GM18873 (cell line): Measurements from ENCODE around the gene MAPKAPK2.

Experiments
- ATAC-seq: cut with Tn5 transposase; IDR thresholded peaks from one replicate; pipeline ENCODE4 v1.9.1; 2021; ENCODE audit warnings: mild to moderate bottlenecking, moderate library complexity, moderate number of reproducible peaks; ENCODE audit not compliant: unreplicated experiment, low FRiP score

The MAPKAPK2 gene

DNA sequence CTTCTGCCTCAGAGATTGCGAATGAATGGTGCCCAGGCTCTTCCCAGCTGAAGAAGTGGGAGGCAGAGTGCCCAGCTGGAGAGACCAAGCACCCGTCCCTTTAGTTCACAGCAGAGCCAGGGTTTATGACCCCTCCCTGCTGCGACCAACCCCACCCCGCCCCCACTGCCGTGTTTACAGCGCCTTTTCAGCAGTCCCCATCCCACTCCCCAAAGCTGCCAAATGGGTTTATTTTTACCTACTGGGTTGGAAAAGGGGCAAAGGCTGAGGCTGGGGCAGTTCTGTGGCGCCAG is 25.8 kb upstream of the MAPKAPK2 start:
- ATAC-seq: no peak

DNA sequence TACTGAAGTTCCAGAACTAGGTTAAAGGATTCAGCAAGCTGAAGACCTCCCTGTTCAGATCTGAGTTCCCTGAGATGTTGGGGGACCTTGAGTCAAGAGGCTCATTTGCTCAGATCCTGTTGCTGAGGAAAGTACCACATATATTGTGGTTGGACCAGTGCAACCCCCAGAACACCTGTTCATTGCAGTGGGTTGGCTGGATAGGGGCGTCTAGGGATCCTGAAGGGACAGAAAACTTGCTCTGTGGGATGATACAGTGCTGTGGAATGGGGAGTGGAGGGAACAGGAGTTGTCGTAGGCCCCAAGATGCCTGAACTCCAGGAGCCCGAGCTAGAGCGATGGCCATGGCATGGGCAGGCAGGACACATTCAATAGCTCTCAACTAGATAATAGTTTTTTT is 24.6 kb upstream of the MAPKAPK2 start:
- no peak for ATAC-seq

DNA sequence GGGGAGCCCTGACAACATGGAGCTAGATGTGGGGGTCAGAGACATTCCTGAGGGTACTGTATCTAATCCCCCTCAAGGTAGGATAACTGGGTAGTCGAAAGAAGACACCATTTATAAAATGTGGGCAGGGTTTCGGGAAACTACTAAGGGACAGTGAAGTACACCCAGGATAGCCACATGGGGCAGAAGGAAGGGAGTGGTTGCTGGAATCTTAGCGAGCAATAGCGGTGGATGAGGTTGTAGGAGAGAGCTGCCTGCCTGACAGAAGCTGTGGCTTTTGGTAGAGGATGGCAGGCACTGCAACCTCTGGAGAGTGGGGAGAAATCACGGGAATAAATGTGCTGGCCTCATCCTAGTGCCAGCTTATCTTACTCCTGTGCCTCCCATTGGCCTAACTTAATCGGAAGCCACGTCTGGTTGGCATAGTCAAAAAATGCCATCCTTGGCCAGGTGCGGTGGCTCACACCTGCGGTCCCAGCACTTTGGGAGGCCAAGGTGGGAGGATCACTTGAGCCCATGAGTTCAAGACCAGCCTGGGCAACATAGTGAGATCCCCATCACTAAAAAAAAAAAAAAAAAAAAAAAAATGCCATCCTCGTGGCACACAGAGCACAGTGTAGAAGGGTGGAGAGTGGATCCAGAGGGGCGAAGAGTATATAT is 23.4 kb upstream of the MAPKAPK2 start:
- ATAC-seq: no peak

DNA sequence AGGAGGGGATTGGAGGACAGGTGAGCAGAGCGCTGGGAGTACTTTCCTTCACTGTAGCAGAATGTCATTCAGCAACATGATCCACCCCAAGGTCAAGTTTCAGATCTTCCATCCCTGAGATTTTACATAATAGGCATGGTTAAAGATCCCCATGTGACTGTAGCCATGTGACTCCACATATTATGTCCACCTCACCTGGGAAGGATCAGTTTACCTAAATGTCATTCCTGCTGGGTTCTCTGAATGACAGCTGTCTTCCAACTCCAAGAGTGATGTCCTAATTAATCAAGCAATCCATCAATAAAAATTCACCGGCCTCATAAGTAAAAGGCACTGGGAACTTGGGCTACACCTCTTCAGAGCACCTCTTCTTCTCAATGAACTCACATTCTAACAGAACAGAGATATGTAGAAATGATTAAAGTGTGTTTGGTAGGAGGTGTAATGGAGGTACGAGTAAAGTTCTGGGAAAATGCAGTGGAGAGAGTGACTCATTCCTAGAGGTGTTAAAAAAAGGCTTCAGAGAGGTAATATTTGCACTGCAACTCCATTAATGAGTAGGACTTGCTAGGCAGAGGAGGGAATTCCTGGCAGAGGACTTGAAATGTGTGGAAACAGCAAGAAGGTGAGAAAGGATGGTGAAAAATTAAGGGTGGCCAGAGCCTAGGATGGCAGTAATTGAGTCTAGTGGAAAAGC is 22.2 kb upstream of the MAPKAPK2 start:
- ATAC-seq: no peak

DNA sequence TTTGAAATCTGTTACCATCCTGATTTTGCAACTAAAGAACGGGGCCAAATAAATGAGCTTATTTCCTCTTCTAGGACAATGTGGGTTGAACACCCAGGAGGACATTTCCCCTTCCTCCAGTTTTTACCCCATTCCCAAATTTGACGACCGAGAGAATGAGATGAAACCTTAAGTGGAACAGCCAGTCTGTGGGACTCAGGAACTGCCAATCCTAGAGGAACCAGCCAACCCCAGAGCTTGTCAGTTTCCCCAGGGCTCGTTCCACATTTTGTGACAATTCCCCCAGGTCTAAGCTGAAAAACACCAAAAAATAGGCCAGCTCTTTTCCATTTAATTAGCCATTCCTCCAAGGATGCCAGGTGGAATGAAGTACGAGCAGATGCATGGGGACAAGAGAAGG is 21.3 kb upstream of the MAPKAPK2 start:
- no peak for ATAC-seq

DNA sequence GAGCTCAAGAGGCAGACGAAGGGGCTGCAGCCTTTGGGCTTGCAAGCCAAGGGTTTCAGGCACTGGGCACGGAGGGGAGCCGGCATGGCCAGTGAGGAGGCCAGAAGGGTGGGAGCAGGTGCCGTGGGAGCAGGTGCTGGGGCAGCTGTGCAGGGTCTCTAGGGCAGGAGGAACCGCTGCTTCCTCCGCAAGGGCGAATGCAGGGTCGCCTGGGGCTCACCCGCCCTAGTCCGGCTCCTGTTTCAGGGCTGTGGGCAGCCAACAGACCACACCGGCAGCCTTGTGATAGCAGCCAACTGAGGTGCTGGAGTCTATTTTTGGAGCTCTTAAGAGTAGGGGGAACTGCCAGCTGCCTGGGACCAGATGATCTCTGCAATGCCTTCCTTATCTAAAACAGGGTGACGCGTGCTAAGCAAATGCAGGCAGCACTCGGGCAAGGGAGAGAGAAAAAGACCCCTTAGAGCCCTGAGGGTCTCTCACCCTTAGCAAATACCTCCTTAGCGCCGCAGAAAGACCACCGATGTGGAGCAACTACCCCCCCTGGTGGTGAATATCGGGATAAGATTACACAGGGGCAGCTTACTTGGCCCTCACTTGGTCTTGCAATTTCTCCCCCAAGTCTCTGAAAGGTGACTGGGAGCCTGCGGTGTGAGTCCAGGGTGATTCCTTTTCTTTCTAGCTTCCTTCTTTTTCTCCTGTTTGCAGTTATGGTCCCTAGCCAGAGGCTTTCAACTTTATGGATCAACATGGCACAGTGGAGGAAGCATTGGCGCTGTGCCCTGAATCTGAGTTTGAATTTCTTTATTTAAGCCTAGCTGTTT is 20.7 kb upstream of the MAPKAPK2 start:
- no peak for ATAC-seq

DNA sequence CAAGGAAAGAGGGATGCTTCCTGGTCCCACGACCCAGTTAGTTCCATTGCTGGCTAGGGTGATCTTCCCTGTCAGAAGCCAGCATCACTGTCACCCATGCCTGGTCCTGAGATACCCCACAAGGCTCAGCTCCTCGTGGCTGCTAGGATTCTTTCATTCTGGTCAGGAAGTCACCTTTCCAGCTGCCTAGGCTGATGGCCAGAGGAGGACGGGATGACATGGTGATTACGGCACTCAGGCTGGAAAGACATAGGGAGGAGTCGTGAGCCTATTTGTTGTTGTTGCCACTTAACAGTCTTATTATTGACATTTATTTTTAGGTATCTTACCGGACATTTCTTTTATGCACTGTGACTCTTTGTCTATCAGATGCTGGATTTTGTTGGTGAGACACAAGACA is 20.0 kb upstream of the MAPKAPK2 start:
- ATAC-seq: no peak

DNA sequence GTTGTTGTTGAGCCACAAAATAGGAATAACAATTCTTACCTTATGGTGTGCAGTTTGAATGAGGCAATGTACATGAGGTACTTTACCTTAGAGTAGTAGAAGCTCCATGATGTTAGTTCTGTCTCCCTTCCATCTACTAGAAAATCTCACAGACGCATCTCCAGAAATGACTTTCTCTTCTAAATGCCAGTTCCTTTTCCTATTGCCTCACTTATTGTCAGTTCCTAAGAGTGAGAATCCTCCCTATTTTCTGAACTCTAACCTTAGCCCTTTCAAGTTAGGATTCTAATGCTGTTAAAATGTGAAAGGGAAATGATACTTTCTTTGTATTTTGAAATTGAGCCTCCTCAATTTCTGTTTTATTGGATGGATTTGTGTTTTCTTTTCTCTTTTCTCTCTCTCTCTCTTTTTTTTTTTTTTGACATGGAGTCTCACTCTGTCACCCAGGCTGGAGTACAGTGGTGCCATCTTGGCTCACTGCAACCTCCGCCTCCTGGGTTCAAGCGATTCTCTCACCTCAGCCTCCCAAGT is 18.6 kb upstream of the MAPKAPK2 start:
- ATAC-seq: no peak

DNA sequence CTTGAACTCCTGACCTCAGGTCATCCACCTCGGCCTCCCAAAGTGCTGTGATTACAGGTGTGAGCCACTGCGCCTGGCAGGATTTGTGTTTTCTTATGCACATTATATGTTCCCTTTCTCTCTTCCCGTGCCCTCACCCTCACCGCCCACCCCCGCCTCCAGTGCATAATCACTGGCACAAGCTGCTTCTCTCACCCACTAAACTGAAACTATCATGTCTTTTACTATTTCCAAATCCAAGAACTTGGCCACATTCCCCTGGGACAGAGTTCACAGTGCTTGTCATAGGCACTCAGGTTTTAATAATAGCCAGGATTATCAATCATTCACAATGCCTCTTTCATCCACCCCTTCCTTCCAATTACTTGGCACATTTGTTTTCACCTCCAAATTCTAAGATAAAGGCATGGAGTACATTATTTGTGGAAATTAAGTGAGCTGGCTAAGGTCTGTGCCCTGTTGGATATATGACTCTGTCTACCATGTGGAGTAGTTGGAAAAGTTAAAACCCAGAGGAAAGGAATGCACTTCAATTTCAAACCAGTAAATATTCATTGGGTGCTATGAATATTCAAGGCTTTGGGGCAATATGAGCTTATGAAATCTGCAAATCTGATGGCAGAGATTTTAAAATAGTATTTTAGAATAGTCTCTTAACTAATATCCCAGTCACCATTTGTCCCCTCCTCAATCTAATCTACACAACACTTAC is 17.6 kb upstream of the MAPKAPK2 start:
- ATAC-seq: no peak

DNA sequence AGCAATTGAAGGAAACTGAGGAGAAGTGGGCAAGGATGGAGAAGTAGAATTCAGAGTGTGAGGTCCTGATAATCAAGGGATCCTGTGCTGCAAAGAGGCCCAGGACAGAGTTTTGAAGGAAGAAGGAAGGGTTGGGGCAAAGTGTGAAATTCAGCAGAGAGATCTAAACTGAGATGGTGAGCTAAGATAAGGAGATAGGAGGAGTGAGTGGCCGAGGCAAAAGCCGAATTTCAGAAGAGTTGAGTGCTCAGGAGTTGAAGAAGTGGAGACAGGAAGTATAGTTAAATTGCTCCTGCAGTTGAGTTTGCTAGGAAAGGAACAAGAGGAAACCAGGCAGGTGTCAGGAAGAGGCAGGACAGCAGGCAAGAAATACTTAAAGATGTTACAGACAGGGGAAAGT is 16.4 kb upstream of the MAPKAPK2 start:
- ATAC-seq: no peak

DNA sequence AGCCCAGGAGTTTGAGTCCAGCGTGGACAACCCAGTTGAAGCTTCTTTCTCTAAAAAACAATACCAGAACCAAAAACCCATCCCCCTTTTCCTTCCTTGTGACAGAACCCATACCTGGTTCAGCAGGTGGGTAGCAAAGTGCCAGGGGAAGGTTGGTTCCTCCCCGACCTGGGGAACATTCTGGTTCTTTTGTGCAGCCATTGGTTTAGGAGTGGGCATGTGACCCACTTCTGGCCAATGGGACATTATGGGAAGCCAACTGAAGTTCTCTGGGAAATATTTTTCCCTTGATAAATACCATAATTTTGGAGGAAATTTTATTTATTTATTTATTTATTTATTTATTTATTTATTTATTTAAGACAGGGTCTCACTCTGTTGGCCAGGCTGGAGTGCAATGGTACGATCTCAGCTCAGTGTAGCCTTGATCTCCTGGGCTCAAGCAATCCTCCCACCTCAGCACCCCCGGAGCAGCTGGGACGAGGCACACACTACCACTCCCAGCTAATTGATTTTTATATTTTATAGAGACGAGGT is 15.8 kb upstream of the MAPKAPK2 start:
- no peak for ATAC-seq

DNA sequence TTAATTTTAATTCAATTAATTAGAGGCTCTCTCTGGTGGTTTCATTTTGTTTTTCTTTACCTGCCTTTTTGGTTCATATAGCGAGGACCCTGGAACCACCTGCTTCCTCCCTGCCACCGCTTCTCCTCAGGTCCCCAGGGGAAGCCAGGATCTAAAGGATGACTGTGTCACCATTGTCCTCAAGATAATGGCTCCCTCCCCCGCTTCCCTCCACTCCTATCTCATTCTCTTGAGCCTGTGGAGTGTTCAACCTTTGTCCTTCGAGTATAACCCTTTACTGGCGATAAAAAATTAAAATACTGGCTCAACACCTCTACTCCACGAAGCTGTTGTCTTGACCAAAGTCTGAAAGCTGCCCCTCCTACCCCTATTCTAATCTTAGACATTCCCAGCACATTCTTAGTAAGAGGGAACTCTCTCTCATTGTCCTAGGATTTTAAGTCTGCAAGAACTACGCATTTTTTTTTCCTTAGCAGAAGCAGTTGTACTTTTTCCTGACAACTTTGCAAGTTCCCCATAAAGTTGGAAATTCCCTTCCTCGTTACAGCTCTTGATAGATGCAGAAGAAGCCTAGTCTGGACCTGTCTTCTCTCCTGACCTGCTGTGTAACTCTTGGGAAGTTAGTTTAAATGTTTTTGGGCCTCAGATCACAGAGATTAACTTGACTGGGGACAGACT is 12.6 kb upstream of the MAPKAPK2 start:
- no peak for ATAC-seq

DNA sequence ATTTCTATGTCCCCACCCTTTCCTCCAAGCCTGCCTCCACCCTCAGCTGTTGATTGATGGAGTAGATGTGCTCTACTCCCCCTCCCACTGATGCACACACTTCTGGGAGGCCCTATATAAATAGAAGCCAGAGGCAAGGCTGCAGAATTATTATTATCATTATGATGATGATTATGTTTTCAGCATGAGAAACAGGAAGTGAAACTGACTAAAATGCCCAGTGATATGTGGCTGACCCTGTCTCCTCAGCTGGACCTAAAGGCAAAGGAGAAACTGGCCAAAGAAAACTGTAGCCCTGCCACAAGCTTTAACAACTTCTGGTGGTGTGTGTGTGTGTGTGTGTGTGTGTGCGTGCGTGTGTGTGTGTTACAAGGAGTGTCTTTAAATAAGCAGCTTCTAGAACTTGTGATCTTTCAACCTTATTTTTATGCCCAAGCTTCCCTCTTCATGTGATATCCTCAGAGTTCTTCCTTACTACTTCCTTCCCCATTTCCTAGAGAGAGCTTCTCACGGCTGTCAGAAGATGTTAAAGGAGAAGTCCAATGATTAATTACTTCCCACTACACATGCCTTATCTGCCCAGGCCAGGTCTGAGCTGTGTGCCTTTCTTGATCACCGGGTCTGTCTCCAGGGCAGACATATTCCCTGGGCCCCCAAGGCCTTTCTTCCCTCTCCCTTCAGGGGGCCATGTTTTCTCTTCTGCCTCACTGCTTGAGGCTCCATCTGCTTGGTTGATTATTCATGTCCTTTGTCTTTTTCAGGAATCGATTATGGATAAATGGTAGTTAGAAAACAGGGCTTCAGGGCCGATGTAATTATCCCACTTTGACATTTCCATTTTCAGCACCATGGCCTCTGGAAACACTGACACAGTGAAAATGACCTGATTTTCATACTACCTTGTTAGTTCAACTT is 11.6 kb upstream of the MAPKAPK2 start:
- no peak for ATAC-seq

DNA sequence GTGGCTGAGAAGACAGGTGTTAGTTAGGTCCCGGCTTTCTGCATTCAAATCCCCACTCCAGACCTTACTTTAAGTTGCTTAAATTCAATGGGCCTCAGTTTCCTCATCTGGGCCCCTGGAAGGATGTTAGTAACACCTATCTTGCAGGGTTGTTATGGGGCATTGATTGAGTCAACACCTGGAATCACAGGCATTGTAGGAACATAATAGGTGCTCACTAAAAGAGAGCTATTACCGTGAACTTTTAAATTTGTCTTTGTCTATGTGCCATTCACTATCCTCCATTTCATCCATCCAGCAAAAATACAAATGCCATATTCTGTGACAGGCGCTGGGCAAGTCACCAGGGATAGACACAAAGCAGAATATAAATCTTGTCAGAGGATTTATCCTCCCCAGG is 10.5 kb upstream of the MAPKAPK2 start:
- no peak for ATAC-seq

DNA sequence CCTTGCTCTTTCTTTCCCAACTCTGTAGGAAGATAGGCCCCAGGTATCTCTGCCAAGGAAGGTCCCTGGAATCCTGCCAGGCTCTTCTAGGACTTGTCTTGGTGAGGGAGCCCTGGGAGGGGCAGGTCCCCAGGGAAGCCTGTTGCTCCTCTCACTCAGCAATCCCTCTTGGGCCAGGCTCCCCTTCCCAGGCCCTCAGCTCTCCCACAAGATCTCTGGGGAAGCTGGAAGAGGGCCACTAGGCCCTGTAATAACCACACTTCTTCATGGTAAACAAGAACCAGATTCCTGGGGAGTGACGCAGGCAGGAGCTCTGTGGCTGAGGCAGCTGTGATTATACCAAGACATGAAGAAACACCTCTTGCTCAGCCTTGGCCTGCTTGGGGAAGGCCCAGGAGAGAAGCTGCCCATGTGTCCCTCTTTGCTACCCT is 9.9 kb upstream of the MAPKAPK2 start:
- ATAC-seq: no peak

DNA sequence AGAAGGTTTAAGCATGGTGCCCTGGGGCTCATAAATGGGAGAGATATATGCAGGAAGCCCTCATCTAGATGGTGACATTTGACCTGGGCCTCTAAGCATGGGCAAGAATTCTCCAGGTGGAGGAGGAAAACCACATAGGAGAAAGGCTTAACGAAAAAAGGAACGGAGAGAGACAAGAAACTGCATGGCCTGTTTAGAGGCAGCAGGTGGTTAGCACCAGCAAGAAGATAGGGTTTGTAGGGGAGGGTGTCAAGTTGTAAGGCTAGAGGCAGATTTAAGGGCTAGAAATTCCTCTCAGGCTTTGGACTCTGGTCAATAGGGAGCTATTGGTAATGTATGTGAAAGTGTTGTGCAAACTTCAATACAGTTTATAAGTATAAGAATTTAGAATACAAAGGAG is 8.2 kb upstream of the MAPKAPK2 start:
- no peak for ATAC-seq

DNA sequence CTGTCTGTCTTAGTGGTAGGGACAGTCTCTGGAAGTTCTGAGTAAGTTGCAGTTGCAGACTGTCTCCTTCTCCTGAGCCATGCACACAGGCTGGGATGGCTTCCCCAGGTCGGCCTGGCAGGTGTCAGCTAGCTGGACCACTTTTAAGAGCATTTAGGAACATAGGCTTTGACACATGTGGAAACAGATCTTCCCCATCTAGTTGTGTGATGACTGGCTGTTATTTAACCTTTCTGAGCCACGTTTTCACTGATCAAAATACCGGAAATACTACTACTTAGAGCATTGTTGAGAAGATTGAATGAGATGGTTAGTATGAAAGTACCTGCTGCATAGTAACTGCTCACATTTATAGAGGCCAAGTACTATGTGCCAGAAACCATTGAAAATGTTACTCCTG is 6.2 kb upstream of the MAPKAPK2 start:
- ATAC-seq: no peak

DNA sequence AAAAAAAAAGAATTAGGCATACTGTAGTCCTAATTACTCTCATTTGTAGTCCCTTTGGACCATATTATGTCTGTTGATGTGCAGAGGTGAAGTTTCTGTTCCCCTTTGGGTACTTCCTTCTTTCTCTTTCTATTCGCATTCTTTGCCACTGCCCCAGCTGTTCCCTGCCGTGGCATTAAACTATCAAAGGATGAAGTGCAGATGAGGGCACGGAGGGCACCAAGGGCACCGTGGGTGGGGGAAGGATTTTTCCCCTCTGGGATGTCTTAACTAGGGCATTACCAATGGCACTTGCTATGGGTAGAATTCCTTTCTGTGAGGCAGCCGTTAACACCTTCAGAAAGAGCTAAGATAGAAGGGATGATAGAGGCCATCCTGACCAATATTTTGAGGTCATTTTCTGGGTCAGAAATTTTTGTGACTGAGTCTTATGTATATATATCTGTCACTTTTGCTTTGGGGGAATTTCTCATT is 4.9 kb upstream of the MAPKAPK2 start:
- ATAC-seq: peak; percentile 80

DNA sequence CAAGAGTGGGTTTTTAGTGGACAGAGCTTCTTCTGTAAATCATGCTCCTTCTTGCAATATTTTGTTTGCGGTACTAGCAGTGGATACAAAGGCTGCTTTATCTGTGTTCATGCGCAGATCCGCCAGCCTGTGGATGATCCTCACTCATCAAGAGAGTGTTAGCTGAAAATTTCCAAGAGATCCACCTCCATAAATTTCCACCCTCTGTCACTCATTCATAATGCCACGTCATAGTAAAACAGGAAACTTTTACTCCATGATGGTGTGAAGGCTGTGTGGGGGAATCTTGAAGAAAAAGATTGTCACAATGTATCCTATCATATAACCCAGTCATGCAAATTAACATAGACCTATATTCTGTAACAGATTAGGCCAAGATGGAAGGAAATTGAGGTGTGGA is 4.4 kb upstream of the MAPKAPK2 start:
- no peak for ATAC-seq
